ENCODE results near the gene LINC01488.

DNA sequence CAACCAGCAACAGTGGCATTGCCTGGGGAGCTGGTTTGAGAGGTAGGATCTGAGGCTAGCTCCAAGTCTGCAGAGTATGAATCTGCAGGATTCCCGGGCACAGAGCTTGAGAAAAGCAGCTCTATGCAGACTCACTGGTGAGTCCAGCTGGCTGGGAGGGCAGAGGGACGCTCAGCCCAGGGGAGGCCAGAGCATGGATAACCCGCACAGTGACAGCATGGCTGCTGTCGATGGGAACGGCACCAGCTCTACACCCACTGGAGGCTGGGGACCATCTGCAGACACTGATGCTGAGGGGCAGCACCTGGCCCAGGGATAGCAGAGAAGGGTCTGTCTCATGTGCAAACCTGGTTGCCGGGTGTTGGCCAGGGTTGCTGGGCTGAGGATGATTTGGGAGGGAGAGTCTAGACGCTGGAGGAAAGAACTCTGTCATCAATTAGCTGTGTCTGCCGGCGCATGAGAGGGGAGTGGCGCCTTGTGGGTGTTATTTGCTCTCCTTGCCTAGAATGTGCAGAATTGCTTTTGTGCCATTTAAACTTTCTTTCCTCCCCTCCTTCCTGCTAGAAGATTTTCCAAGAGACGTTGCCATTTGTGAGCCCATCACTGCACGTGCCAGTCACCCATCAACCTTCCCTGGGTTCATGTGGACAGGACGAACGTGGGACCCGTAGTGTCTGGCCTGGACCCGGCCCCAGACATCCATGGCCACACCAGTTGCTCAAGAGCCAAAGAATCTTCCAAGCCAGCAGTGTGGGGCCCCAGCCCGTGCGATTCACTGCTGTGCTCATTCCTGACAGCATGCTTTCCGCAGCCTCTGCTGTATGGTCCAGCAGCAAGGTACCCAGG lies 19.1 kb upstream of the LINC01488 start:
- TF ChIP-seq TAF1 (IDR thresholded peaks at IDR 0.05; ENCODE audit: low read depth, low read length): no peak
- no peak for TF ChIP-seq POLR2AphosphoS5 (IDR thresholded peaks at IDR 0.05; ENCODE audit: low read depth, low read length)
- no peak for TF ChIP-seq SPI1 (IDR thresholded peaks at IDR 0.05; ENCODE audit: low read depth, low read length)
- TF ChIP-seq POLR2A (IDR thresholded peaks at IDR 0.05; ENCODE audit: low read depth, low read length): no peak

Data from GM12891 (cell line).